Thymus (tissue), 11 donors: ENCODE data around the gene TMUB1. TPM values are rescaled to one million over a fixed set of nuclear protein-coding genes. Genes with fewer than 3 reads are reported as not detected.
A peak's percentile ranks its signal among the peaks of the same experiment; 100 is the strongest.

Source experiments
- DNase-seq, 9 donors: peaks; one replicate each; pipeline ENCODE4 v3.0.0-alpha.2; 2013; ENCODE audit warnings: low spot score in 9 of 9, low read depth in 6 of 9, missing footprints in 1 of 9
- H3K27ac ChIP-seq, 2 donors: one replicate each; pipeline ENCODE4 v1.5.1; 2013; ENCODE audit warnings: control low read depth in 1 of 2, low read depth in 1 of 2, low read length in 1 of 2, mild to moderate bottlenecking in 1 of 2, moderate library complexity in 1 of 2
- H3K27me3 ChIP-seq, 2 donors: one replicate each; pipeline ENCODE4 v1.5.1; 2013; ENCODE audit warnings: low read length in 1 of 2; ENCODE audit not compliant: control insufficient read depth in 2 of 2, insufficient read depth in 1 of 2
- H3K36me3 ChIP-seq, 2 donors: one replicate each; pipeline ENCODE4 v1.5.1; 2013; ENCODE audit warnings: low read length in 1 of 2, mild to moderate bottlenecking in 1 of 2, moderate library complexity in 1 of 2; ENCODE audit not compliant: control insufficient read depth in 2 of 2, insufficient read depth in 2 of 2
- H3K4me1 ChIP-seq, 2 donors: one replicate each; pipeline ENCODE4 v1.5.1; 2013; ENCODE audit warnings: low read length in 2 of 2; ENCODE audit not compliant: control insufficient read depth in 2 of 2, insufficient read depth in 2 of 2
- H3K4me3 ChIP-seq, 2 donors: one replicate each; pipeline ENCODE4 v1.5.1; 2013; ENCODE audit warnings: low read length in 2 of 2, control low read depth in 1 of 2, mild to moderate bottlenecking in 1 of 2
- H3K9me3 ChIP-seq, 2 donors: one replicate each; pipeline ENCODE4 v1.5.1; 2013; ENCODE audit warnings: low read length in 1 of 2, mild to moderate bottlenecking in 1 of 2; ENCODE audit not compliant: control insufficient read depth in 2 of 2, insufficient read depth in 1 of 2
- WGBS: extraction: QIAGEN DNeasy Blood & Tissue Kit; methylation state at CpG from one replicate; pipeline ENCODE4 v1.1.7; 2013; 5-methylcytosine and 5-hydroxymethylcytosine counted together
- polyA plus RNA-seq: library from polyadenylated mRNA; stranded (reverse); fragments of 200-250 nt; gene quantifications from one replicate; pipeline ENCODE4 v1.2.3, GENCODE V29; 2013
- total RNA-seq: library from RNA; stranded (reverse); fragments of 120-200 nt; gene quantifications from one replicate; pipeline ENCODE4 v1.2.4, GENCODE V29; 2013
- donor health status: healthy.

TMUB1 gene
- total and polyA plus RNA-seq, 2 donors, result 17.0 to 68.4 TPM

DNA sequence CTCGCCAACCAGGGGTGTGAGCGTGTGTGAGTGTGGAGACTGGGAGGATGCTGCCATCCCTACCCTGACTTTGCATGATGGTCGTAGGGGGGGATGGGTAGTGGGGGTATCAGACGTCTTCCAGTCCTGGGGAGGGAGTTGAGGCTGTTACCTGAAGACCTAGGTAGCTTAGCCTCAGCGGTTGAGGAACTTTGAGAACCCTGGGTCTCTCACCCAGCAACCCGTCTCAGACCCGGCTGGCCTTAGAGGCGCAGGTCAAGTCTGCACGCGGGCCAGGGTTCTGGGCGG is 21.2 kb downstream of the TMUB1 start:
- Histone ChIP-seq H3K36me3 (peaks cover 29 to 44% of the 10 kb centered on the region in 2 donors), H3K4me3 (no peak overlapping the region), H3K4me1 (peaks cover 19 to 30% of the 10 kb centered on the region in 2 donors), H3K27me3 (no peaks in the 10 kb centered on the region), H3K9me3 (no peaks in the 10 kb centered on the region), H3K27ac (no peak overlapping the region)
- DNase-seq, result no peak
- 96% methylated on average over 11 of the region's 11 CpGs for WGBS

DNA sequence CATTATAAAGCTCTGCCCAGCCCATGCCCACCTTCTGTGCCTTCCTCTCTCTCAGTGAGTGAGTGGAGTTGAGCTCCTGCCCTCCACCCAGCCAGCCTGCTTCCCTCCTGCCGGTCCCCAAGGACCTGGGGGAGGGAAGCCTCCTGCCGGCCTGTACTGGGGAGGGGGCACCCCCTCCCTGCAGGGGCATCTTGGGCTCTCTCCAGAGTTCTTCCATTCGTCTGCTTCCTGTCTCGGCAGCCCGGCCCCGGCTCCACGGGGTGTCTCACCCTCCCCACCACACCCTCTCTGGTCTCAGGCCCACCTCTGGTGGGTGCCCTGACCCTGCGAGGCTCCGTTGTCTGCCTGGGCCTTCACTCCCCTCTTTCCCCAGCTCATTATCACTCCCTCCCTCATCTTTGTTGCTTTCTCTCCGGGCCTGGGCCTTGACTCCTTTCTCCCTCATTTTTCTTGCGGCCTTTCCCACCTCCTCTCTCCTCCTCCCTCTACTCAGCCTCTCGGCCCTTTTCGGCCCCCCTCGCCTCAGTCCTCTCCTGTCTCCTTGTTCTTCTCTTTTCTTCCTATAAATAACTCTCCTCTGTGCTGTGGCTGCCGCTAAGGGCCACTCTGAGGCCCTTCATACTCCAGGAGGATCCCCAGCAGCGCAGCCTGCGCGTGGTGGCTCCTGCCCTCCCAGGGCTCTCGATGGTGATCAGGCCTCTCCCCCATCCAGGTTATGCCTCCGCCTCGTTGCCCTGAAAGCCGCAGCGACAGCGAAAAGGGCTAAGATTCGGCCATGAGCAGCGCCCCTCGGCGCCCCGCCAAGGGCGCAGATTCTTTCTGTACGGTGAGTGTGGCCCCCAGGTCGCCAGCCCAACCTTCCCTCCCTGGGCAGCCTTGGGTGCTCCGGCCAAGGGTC is 21.8 kb downstream of the TMUB1 start:
- peaks cover 28 to 38% of the 10 kb centered on the region in 2 donors for H3K36me3 ChIP-seq
- no peaks in the 10 kb centered on the region for H3K9me3 ChIP-seq
- H3K27me3 ChIP-seq, result no peaks in the 10 kb centered on the region
- no peak for DNase-seq
- no peak overlapping the region for H3K27ac ChIP-seq
- H3K4me1 ChIP-seq, result peaks cover 25 to 35% of the 10 kb centered on the region in 2 donors
- H3K4me3 ChIP-seq, result no peak overlapping the region
- WGBS, result 92% methylated on average over 33 of the region's 33 CpGs

DNA sequence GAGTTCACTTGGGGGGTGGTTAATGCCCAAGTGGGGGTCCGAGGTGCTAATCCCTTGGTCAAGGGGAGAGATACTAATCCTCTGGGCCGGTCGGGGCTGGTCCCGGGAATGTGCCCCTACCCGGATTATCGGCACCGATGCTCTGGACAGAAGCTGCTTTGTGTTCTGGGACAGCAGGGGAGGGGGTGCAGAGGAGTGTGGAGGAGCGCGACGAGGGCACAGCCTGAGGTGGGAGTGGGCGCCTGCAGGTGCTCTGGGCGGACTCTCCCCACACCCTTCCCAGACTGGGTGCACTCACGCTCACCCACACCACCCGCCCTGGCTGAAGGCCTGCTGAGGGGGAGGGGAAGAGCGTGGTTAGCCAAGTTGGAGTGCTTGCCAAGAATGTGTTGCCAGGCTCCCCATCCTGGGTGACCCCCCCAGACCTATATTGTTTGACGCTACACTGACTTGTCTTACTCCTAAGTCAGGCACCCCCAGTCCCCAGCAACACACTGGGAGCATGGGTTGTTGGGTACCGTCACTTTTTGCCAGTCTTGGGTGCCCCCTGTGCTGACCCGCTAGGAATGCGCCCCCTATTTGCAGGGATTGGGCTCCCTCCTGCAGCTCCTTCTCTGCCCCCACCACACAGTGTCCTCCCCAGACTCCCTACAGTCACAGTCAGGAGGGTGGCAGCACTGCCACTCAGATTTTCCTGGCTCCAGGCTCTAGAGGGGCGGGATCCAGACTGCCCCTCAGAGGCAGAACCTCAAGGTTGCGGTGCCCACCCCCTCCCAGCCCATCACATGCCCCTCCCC is 22.7 kb downstream of the TMUB1 start:
- DNase-seq, result peak in 1 of 9 donors; percentile 35
- no peaks in the 10 kb centered on the region for H3K27me3 ChIP-seq
- peak overlapping the region; percentile 67 to 69 for H3K4me3 ChIP-seq
- peaks cover 27 to 35% of the 10 kb centered on the region in 2 donors for H3K4me1 ChIP-seq
- 22% methylated on average over 21 of the region's 21 CpGs for WGBS
- no peaks in the 10 kb centered on the region for H3K9me3 ChIP-seq
- peaks cover 19 to 30% of the 10 kb centered on the region in 2 donors for H3K36me3 ChIP-seq
- no peak overlapping the region for H3K27ac ChIP-seq

DNA sequence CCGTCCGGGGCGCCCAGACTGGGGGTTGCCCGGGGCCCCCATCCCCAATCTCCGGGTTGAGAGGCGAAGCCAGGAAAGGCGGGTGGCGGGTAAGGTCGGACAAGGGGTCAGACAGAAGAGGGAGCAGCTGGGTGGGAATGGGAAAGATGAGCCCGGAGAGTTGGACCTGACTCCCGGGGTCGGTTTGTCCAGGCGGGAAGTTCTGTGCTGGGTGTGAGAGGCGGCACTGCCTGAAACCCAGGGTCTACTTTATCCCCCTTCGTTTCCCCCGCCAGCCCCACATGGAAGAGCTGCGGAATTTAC is 23.2 kb downstream of the TMUB1 start:
- DNase-seq, result no peak
- Histone ChIP-seq H3K4me1 (peaks cover 27 to 35% of the 10 kb centered on the region in 2 donors), H3K4me3 (peak overlapping the region; percentile 67 to 69), H3K36me3 (peaks cover 14 to 25% of the 10 kb centered on the region in 2 donors), H3K27me3 (no peaks in the 10 kb centered on the region), H3K9me3 (no peaks in the 10 kb centered on the region), H3K27ac (no peak overlapping the region)
- WGBS, result 4% methylated on average over 17 of the region's 17 CpGs

DNA sequence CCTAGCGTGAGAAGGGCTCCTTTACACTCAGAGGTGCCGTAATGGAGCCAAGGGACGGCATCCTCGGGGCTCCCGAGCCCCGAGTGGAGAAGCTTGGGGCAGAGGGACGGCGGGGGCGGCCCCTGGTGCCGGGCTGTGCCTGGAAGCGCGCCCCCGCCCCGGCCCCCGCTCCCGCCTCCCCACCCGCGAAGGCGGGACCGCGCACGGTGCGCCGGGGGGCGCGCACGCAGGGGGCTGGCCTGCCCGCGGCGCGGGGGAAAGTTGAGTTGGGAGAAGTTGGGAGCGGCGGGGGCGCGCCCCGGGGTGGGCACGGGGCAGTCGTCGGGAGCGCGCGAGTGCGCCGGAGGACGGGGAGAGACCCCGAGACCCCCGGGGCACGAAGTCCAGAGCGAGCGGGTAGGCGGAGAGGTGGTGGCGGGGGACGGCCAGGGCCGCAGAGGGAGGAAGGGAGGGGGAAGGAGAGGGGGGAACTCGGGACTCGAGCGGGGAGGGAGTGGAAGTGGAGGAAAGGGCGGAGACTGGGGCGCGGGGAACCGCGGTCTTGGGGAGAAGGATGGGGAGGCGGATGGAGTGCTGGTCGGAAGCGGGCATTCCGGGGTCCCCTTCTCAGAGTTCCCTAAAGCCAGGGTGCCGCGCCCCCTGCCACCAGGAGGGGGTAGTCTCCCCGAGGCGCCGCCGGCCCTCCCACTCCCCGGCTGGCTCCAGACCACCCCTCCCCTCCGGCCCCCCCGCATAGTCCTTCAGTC is 23.8 kb downstream of the TMUB1 start, which contains the start of gene SLC4A2:
Gene SLC4A2 (plus strand): TSS at position 223 of the 746 bp plus-strand sequence. CDS start 2,399 bp downstream, outside the sequence.
- Histone ChIP-seq H3K27ac (peak within 1 kb of the TSS; percentile 90 to 95), H3K9me3 (no peaks in the 10 kb centered on the region), H3K36me3 (peaks cover 8 to 20% of the 10 kb centered on the region in 2 donors), H3K4me1 (peaks cover 27 to 35% of the 10 kb centered on the region in 2 donors), H3K27me3 (no peaks in the 10 kb centered on the region), H3K4me3 (peak within 1 kb of the TSS; percentile 67 to 69)
- under 1% methylated on average over 75 of the region's 75 CpGs for WGBS
- peak in 7 of 9 donors; percentile 18 to 86 (median 73) for DNase-seq

DNA sequence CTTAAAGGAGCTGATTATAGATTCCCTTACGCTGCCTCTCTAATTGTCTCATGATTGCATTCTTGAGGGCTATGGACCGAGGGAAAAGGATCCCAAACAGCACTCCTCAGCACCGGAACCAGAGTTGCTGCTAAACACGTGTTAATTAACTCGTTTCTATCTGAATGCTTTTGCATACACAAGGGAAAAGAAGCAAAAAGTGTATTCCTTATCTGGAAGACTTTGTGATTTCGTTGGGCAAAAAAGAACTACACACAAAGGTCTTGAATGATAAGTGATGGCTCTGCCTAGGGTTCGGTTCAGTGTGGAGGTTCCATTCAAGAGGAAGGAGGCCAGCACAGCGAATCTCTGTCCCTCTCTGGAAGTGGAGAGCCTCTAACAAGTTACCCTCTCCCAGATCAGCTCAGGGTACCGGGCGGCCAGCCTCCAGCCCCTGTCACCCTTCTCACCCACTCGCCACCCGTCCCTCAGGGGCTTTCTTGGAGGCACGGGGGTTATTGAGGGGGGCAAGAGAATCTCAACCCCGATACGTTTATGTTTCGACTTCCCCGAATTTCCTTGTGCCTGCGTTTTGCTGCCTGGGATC is 24.4 kb downstream of the TMUB1 start:
- H3K4me3 ChIP-seq, result peak overlapping the region; percentile 67 to 69
- peaks cover 3 to 14% of the 10 kb centered on the region in 2 donors for H3K36me3 ChIP-seq
- H3K27me3 ChIP-seq, result no peaks in the 10 kb centered on the region
- 13% methylated on average over 18 of the region's 18 CpGs for WGBS
- H3K27ac ChIP-seq, result peak overlapping the region; percentile 90 to 95
- no peaks in the 10 kb centered on the region for H3K9me3 ChIP-seq
- peak in 4 of 9 donors; percentile 19 to 36 (median 28) for DNase-seq
- H3K4me1 ChIP-seq, result peaks cover 27 to 35% of the 10 kb centered on the region in 2 donors

DNA sequence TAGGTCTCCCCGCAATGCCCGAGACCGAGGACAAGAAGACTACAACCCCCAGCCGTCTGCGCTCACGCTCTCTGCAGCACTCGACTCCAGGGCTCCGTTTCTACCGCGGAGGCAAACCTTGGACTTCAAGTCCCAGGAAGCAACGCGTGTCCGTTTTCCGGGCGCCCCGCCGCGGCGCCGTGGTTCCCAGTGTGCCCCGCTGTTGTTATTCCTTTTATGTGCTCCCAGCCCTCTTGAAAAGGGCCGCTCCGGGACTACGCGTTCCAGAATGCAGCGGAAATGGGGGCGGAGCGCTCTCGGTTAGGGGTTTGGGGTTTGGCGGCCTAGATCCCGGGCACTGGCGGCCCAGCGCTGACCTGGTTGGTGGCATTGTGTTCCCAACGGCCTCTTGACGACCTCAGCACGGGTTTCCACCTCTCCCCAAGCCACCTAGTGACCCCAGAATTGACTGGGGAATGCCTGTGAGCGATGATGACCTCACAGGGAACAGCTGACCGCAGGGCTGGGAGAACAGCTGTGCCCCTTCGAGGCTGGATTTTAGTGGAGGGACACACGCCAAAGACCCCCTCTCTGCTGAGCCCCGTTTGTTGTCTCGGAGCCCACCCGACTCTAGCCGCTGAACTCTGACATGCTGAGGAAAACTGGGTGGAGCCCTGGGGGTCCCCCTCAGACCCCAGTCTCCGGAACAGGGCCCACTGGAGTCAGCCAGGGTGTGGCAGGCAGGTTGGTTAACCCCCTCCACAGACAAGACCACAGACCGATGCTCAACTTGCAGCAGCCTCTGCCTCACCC is 25.1 kb downstream of the TMUB1 start:
- peaks cover 3 to 10% of the 10 kb centered on the region in 2 donors for H3K36me3 ChIP-seq
- peak; percentile 95 to 100 (median 98) for DNase-seq
- peak overlapping the region; percentile 67 to 69 for H3K4me3 ChIP-seq
- H3K4me1 ChIP-seq, result peaks cover 27 to 38% of the 10 kb centered on the region in 2 donors
- peak overlapping the region; percentile 90 to 95 for H3K27ac ChIP-seq
- H3K27me3 ChIP-seq, result no peaks in the 10 kb centered on the region
- 2% methylated on average over 46 of the region's 46 CpGs for WGBS
- H3K9me3 ChIP-seq, result no peaks in the 10 kb centered on the region

DNA sequence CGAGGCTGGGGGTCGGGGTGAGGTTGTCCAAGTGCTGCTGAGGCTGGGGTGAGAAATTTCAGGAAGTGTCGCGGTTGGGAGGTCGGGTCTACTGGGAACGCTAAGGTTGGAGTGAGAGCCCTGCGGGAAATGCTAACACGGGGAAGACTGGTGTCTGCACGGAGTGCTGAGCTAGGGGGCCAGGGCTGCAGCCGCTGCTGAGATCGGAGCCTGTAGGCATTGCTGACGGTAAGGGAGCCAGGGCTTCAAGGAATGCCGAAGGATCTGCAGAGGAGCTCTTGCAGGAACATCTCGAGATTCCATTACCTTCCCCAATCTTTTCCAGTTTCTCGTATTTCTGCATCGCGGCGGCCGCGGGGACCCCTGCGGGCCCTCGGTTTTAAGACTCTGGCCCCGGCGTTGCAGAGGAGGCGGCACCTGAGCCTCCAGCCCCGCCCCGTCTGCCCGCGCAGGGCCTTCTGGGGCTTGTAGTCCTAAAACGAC is 25.7 kb downstream of the TMUB1 start, which contains the start of gene CDK5:
Gene CDK5 (minus strand): TSS at position 392 of the 483 bp plus-strand sequence. CDS start 49 bp downstream, at position 343.
- H3K9me3 ChIP-seq, result no peaks in the 10 kb centered on the region
- H3K4me1 ChIP-seq, result peaks cover 27 to 39% of the 10 kb centered on the region in 2 donors
- H3K27me3 ChIP-seq, result no peaks in the 10 kb centered on the region
- H3K36me3 ChIP-seq, result peaks cover 1 to 5% of the 10 kb centered on the region in 2 donors
- DNase-seq, result no peak
- peak within 1 kb of the TSS; percentile 90 to 95 for H3K27ac ChIP-seq
- H3K4me3 ChIP-seq, result peak within 1 kb of the TSS; percentile 67 to 69
- under 1% methylated on average over 30 of the region's 30 CpGs for WGBS
